ENCODE data around the gene BCHE. TPM values are rescaled to one million over a fixed set of nuclear protein-coding genes. Genes with fewer than 3 reads are reported as not detected.

The BCHE gene
- 0.89 and 1.1 TPM in 2 replicates for total RNA-seq

DNA sequence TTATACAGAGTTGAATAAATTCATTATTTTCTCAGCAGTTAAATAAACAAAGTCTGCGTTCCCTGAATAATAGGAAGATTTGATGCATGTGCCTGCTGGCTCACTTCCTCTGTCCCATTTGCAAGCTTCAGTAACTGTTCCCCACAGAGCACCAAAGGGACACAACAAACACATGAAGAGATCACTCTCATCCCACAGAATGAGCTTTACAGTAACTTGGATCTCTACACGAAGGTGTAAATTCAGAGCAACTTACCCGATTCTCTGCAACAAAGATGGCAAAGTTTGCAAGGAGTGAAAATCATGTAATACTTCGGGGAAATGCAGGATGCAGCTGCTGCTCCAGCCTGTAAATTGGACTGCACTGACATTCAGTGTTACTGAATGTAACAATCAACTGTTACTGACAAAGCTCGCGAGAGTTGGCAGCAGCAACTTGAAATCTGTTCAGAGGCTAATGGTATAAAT is at the start of gene BCHE:
Gene BCHE, minus strand, starts transcription at position 366 of the 468 bp plus-strand sequence. CDS start 6,390 bp downstream, outside the sequence.

Data from mesangial cell (primary cell).